Panc1 (cell line): Measurements from ENCODE around the gene BRINP3.

Source experiments
- POLR2AphosphoS5 ChIP-seq: IDR thresholded peaks from 2 replicates; pipeline ENCODE4 v1.6.1; 2012; ENCODE audit warnings: mild to moderate bottlenecking, low read depth, low read length, moderate library complexity
- TCF7L2 ChIP-seq: IDR thresholded peaks from 2 replicates; pipeline ENCODE4 v1.6.1; 2011; ENCODE audit warnings: mild to moderate bottlenecking, low read depth, low read length, inconsistent platforms
- TF ChIP-seq, protein P1 (sequence below): fragments of 450-650 bp; IDR thresholded peaks from 2 replicates; pipeline ENCODE4 v1.5.1; 2017; ENCODE audit warnings: mild to moderate bottlenecking

DNA sequence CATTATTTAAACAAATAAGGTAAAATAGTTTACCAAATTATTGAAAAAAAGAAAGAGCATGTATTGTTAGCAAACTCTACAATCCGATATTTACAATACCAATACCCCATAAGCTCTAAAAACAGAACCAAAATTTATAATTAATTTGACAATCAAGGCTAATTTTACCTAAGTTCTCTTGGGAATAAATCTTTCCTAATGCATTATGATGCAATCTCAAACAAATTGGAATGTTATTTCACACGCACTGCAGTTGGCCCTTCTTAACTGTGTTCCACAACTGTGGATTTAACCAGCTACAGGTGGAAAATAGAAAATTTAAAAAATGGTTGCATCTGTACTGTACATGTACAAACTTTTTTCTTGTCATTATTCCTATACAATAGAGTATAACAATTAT is 300.1 kb downstream of the BRINP3 start:
- TF ChIP-seq POLR2AphosphoS5 (no peak), TCF7L2 (no peak)
- TF ChIP-seq, protein P1, sequence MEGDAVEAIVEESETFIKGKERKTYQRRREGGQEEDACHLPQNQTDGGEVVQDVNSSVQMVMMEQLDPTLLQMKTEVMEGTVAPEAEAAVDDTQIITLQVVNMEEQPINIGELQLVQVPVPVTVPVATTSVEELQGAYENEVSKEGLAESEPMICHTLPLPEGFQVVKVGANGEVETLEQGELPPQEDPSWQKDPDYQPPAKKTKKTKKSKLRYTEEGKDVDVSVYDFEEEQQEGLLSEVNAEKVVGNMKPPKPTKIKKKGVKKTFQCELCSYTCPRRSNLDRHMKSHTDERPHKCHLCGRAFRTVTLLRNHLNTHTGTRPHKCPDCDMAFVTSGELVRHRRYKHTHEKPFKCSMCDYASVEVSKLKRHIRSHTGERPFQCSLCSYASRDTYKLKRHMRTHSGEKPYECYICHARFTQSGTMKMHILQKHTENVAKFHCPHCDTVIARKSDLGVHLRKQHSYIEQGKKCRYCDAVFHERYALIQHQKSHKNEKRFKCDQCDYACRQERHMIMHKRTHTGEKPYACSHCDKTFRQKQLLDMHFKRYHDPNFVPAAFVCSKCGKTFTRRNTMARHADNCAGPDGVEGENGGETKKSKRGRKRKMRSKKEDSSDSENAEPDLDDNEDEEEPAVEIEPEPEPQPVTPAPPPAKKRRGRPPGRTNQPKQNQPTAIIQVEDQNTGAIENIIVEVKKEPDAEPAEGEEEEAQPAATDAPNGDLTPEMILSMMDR, result no peak
